ENCODE data around the gene NUDCD3. TPM values are rescaled to one million over a fixed set of nuclear protein-coding genes. Genes with fewer than 3 reads are reported as not detected.
"Not testable (repeated sequence)": the region's sequence is repeated elsewhere in the genome, so short reads cannot be mapped to it uniquely, and the experiment has no call there.

The NUDCD3 gene
- total RNA-seq, 1 experiment from 2014 or later: 82.3 TPM

DNA sequence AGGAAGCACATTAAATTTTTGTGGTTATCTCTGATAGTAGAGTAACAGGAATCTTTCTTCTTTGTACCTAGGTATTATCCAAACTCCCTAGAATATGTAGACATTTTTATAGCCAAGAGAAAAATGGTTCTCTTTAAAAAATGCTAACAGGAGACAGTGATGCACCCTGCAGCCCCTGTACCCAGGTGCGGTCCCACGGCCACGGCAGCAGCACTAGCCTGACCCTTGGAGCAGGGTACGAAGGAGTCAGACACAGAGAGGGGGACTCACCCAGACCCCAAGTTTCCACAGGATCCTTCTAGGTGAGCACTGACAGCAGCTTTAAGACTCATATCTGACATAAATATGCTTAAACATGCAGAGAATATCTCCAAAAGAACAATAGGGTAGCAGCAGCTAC is 60.4 kb downstream of the NUDCD3 start:
- no peak overlapping the region for H2AFZ ChIP-seq (ENCODE audit: low read length)
- no peaks in the 10 kb centered on the region for H3K4me1 ChIP-seq (ENCODE audit: insufficient read depth, low read length)
- POLR2A ChIA-PET (ENCODE audit: unreplicated experiment): no interaction called here
- H4K20me1 ChIP-seq (ENCODE audit: low read length): no peaks in the 10 kb centered on the region
- H3K9ac ChIP-seq (ENCODE audit: low read length): no peak overlapping the region
- H3F3A ChIP-seq (ENCODE audit: low read length, unreplicated experiment): no peaks in the 10 kb centered on the region
- ATAC-seq: no peak
- no peak overlapping the region for H3K4me3 ChIP-seq (ENCODE audit: low read length)
- no peaks in the 10 kb centered on the region for H3K9me2 ChIP-seq (replicated peaks; ENCODE audit: low read length)
- H3K27ac ChIP-seq (ENCODE audit: low read length): no peak overlapping the region
- intact Hi-C loops (cut with micrococcal nuclease): no loop called here
- CTCF ChIA-PET: no interaction called here
- no peak overlapping the region for H3K4me2 ChIP-seq (ENCODE audit: low read length)
- no TSS peak for BruUV-seq (replicated peaks)
- DNase-seq: no peak
- TF ChIP-seq EZH2phosphoT487 (IDR thresholded peaks at IDR 0.05; ENCODE audit: borderline replicate concordance, low read length): no peak
- TF ChIP-seq, protein P1, sequence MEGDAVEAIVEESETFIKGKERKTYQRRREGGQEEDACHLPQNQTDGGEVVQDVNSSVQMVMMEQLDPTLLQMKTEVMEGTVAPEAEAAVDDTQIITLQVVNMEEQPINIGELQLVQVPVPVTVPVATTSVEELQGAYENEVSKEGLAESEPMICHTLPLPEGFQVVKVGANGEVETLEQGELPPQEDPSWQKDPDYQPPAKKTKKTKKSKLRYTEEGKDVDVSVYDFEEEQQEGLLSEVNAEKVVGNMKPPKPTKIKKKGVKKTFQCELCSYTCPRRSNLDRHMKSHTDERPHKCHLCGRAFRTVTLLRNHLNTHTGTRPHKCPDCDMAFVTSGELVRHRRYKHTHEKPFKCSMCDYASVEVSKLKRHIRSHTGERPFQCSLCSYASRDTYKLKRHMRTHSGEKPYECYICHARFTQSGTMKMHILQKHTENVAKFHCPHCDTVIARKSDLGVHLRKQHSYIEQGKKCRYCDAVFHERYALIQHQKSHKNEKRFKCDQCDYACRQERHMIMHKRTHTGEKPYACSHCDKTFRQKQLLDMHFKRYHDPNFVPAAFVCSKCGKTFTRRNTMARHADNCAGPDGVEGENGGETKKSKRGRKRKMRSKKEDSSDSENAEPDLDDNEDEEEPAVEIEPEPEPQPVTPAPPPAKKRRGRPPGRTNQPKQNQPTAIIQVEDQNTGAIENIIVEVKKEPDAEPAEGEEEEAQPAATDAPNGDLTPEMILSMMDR (conservative IDR thresholded peaks at IDR 0.05; ENCODE audit: low read depth, low read length): no peak
- no peak for TF ChIP-seq EZH2 (IDR thresholded peaks at IDR 0.05; ENCODE audit: low read length, unreplicated experiment)
- H3K9me3 ChIP-seq (ENCODE audit: low read length): no peaks in the 10 kb centered on the region
- H3K79me2 ChIP-seq (ENCODE audit: low read length): peaks cover 24% of the 10 kb centered on the region
- H3K27me3 ChIP-seq (ENCODE audit: low read length): no peaks in the 10 kb centered on the region
- H3K36me3 ChIP-seq (ENCODE audit: low read depth, low read length): peaks cover 22% of the 10 kb centered on the region; the same call in 1 of the 2 replicates

DNA sequence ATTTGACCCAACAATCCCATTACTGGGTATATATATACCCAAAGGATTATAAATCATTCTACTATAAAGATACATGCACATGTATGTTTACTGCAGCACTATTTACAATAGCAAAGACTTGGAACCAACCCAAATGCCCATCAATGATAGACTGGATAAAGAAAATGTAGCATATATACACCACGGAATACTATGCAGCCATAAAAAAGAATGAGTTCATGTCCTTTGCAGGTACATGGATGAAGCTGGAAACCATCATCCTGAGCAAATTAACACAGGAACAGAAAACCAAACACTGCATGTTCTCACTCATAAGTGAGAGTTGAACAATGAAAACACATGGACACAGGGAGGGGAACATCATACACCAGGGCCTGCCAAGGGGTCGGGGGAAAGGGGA is 65.7 kb downstream of the NUDCD3 start:
- H3K27me3 ChIP-seq (ENCODE audit: low read length); BruUV-seq (replicated peaks); H3K9ac ChIP-seq (ENCODE audit: low read length); H2AFZ ChIP-seq (ENCODE audit: low read length); intact Hi-C loops (cut with micrococcal nuclease); H3K79me2 ChIP-seq (ENCODE audit: low read length); POLR2A ChIA-PET (ENCODE audit: unreplicated experiment); H3K9me2 ChIP-seq (replicated peaks; ENCODE audit: low read length); DNase-seq; H3K4me1 ChIP-seq (ENCODE audit: insufficient read depth, low read length); H3K27ac ChIP-seq (ENCODE audit: low read length); H3F3A ChIP-seq (ENCODE audit: low read length, unreplicated experiment); H3K4me2 ChIP-seq (ENCODE audit: low read length); ATAC-seq; H3K9me3 ChIP-seq (ENCODE audit: low read length); H4K20me1 ChIP-seq (ENCODE audit: low read length); H3K4me3 ChIP-seq (ENCODE audit: low read length); CTCF ChIA-PET: not testable (repeated sequence)
- peaks cover 22% of the 10 kb centered on the region; the same call in 1 of the 2 replicates for H3K36me3 ChIP-seq (ENCODE audit: low read depth, low read length)

DNA sequence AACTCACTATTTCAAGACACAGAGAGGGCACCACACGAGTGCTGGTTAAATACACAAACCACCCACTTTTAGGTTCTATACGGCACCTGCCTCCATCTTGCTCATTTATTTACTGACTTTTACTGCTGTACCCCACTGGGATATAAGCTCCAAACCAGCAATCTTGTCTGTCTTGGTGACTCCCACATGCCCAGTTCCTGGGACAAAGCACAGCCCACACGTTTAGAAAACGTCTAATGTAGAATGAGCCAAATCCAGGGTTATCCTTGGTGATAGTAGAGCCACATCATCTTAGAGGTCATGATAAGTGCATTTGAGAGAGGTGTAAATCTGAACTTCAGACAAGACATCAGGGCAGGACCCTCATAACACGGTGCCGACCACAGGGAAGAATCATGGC is 73.5 kb downstream of the NUDCD3 start:
- no peak for DNase-seq
- H3K79me2 ChIP-seq (ENCODE audit: low read length): peaks cover 39% of the 10 kb centered on the region
- no peak for ATAC-seq
- no TSS peak for BruUV-seq (replicated peaks)
- no peak overlapping the region for H2AFZ ChIP-seq (ENCODE audit: low read length)
- H3K9me3 ChIP-seq (ENCODE audit: low read length): no peaks in the 10 kb centered on the region
- ChIA-PET CTCF (no interaction called here), POLR2A (ENCODE audit: unreplicated experiment) (no interaction called here)
- H3K4me3 ChIP-seq (ENCODE audit: low read length): no peak overlapping the region
- peaks cover 17% of the 10 kb centered on the region for H3K4me1 ChIP-seq (ENCODE audit: insufficient read depth, low read length)
- no peaks in the 10 kb centered on the region for H3K9me2 ChIP-seq (replicated peaks; ENCODE audit: low read length)
- no peak overlapping the region for H3K9ac ChIP-seq (ENCODE audit: low read length)
- H4K20me1 ChIP-seq (ENCODE audit: low read length): peaks cover 11% of the 10 kb centered on the region; the same call in 1 of the 2 replicates
- no peaks in the 10 kb centered on the region for H3K27me3 ChIP-seq (ENCODE audit: low read length)
- H3K4me2 ChIP-seq (ENCODE audit: low read length): no peak overlapping the region
- H3F3A ChIP-seq (ENCODE audit: low read length, unreplicated experiment): no peaks in the 10 kb centered on the region
- peaks cover 11% of the 10 kb centered on the region for H3K36me3 ChIP-seq (ENCODE audit: low read depth, low read length)
- intact Hi-C loops (cut with micrococcal nuclease): no loop called here
- no peak overlapping the region for H3K27ac ChIP-seq (ENCODE audit: low read length)
- TF ChIP-seq EZH2phosphoT487 (IDR thresholded peaks at IDR 0.05; ENCODE audit: borderline replicate concordance, low read length) (no peak), EZH2 (IDR thresholded peaks at IDR 0.05; ENCODE audit: low read length, unreplicated experiment) (no peak)
- TF ChIP-seq, protein P1 (conservative IDR thresholded peaks at IDR 0.05; ENCODE audit: low read depth, low read length): no peak

Measured in PC-3 (cell line).